GM19452 (cell line): ENCODE data around the gene MTRF1.

Experiments used
- ATAC-seq: cut with Tn5 transposase; IDR thresholded peaks from one replicate; pipeline ENCODE4 v1.9.1; 2021; ENCODE audit not compliant: unreplicated experiment

The MTRF1 gene, protein sequence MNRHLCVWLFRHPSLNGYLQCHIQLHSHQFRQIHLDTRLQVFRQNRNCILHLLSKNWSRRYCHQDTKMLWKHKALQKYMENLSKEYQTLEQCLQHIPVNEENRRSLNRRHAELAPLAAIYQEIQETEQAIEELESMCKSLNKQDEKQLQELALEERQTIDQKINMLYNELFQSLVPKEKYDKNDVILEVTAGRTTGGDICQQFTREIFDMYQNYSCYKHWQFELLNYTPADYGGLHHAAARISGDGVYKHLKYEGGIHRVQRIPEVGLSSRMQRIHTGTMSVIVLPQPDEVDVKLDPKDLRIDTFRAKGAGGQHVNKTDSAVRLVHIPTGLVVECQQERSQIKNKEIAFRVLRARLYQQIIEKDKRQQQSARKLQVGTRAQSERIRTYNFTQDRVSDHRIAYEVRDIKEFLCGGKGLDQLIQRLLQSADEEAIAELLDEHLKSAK

DNA sequence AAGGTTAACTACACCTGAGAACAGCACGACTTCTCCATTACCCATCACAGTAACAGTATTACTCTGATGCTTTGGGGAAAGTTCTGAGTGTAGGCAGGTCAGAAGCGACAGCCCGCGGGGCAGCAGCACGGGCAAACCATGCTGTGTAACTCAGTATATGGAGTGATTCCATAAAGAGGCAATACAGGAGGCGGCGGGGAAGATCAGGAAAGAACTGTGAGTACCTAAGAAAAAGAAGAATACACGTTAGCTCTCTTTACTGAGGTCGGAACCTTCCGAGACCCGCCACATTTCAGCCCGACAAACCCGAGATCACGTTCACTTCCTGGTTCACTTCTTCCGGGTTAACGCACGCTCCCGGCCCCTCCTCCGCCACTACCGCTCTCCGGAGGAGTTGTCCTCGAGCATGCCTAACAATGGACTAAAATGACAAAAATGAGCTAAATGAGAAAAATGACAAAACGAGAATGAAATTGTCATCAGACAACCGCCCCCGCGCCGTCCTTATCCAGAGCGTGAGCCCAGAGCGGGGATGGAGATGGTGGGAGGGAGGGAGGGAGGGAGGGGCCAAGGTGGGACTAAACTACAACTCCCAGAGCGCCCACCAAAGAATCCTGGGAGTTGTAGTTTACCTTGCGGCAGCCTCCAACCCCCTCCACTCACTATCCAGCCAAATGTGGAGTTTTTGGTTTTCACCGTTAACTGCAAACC is at the start of gene MTRF1:
TSS of gene MTRF1 (minus strand) at position 316 of the 711 bp plus-strand sequence. CDS start 2,669 bp downstream, outside the sequence.
- ATAC-seq = peak; percentile 94

DNA sequence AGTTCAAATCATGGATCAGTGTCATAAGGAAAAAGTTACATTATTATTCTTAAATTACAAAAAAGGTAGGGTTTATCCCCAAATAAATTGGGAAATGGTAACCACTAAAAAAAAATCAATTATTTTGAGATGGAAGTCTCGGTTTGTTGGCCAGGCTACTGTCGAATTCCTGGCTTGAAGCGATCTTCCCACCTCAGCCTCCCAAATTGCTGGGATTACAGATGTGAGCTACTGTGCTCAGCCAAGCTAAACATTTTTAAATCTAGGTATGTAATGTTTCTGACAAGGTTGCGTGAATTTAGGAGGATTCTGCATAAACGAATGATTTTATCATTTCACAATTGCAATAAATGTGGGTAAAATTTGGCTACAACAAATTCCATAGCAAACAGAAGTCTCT is 49.7 kb upstream of the MTRF1 start:
- no peak for ATAC-seq

DNA sequence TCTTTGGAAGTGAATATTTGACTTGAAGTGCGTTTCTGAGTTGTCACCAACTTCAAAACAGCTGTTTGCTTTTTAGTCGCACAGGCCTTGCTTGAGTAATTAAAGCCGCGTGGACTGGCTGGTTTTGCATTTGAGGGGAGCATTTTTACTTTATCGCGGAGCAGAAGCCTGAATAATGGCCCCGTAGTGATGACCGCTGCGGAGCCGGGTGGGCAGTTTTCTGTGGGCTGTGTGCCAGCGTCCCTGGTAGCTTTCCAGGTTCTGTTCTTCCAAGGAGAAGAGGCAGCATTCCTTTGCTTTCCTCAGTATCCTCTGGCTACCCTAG is 48.8 kb upstream of the MTRF1 start:
- ATAC-seq = no peak

DNA sequence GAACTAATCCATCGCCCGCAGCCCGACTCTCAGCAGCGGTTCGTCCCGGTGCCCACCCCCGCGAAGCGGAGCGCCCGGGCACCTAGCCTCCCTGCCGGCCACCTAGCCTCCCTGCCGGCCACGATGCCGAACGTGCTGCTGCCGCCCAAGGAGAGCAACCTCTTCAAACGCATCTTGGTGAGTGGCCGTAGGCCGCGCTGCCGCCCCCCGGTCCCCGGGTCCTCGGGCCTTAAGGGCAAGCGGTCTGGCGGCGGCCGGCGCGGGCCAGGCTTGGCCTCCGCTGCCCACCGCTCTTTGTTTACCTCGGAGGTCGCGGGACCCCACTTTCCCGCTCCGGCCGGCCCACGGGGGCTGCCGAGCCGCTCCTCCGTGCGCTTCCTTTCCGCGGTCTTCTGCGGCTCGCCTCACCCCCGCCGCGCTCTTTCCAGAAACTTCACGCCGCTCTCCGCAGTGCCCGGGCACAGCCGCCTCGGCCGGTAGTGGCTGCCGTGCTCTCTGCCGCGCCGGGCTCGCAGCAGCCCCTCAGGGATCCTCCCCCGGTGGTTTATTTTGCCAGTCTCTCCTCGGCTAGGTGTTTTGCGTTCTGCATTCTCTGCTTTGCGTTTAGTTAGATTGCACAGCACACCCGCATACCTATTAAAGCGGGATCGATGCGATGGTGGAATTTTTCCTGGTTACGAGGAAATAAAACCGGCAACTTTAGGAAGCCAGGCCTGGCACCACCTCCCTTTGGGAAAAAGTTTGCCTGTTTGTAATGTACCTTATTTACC is 48.2 kb upstream of the MTRF1 start:
- ATAC-seq = peak; percentile 44

DNA sequence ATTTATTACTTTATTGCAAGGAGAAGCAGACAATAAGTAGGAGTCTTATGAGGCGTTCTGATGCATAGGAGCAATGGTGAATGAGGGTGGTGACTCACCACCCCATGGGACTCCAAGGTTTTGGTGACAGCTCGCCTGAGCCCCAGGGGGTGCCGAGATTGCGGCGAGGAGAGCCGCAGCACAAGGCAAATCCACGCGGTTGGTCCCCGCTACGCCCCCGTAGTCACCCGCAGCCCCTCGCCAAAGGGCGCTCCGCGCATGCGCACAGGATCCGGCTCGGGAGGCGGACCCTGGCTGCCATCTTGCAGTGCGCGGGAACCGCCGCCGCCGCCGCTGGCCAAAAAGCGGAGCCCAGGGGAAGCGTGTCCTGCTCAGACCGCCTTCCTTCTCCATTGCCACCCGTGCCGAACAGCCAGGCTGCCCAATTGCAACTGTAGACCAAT is 47.6 kb upstream of the MTRF1 start, which contains the start of gene NAA16:
TSS of gene NAA16 (plus strand) at position 305 of the 443 bp plus-strand sequence. CDS start 262 bp downstream, outside the sequence.
- peak; percentile 70 for ATAC-seq

DNA sequence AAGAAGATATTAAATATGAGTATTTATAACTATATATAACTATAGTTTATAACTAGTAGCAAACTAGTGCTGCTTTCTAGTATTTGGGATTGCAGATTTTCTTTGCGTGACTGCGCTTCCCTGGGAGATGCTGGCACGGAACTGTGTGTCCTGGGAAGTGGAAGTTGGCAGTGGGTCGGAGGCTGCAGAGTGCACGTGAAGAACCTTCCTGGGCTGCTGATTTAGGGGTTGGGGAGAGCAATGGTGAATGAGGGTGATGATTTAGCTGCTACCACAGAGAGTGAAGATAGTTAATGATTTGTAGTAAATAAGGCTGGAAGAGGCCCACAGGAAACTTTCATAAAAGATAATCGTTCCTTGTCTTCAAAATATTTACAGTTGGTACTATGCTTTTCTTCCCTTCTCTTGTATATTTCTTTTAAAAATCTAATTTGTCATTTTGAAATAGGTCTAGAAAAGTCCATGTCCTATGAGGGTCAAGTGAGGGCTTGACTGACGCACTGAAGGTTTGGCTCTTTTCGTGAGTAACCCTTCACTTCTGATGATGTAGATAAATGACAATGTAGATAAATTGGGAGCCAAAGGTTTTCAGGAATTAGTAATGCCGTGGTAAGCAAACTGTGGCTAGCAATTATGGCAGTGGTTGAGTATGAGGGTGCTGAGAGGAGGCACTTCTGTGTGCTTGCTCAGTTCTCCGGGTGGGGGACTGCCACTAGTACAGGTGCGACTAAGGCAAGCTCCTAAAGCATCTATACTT is 44.7 kb upstream of the MTRF1 start:
- no peak for ATAC-seq

DNA sequence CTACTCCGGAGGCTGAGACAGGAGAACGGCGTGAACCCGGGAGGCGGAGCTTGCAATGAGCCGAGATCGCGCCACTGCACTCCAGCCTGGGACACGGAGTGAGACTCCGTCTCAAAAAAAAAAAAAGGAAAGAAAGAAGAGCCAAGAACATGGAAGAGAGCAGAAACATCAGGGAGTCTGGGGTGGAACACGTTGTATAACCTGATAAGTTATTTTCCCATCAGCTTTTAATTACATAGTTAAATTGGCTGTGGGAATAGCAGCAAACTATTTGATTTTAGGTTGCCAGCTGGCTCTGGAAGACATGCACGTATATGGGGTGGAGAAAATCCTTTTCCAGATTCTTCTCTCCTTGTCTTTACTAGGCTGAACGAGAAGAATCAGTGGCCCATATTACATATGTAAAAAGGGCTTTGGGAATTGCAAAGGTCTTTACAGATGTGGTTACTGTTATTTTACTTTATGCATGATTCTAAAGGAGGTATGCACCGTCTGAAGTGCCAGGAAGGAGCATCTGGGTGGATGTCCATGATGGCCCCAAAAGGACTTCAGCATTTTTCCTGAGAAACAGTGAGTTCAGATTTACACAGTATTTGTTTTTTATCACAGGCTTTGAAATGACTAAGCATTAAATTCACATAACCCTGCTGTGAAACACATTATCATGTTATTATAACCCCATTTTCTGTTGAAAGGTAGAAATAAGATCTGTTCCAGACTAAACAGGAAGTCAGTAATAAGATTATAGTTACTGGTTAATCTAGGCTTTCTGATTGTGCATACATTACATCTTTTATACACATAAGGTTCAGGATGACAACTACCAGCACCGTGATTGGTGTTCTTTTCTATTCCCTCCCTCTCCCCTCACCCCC is 43.1 kb upstream of the MTRF1 start:
- ATAC-seq = no peak

DNA sequence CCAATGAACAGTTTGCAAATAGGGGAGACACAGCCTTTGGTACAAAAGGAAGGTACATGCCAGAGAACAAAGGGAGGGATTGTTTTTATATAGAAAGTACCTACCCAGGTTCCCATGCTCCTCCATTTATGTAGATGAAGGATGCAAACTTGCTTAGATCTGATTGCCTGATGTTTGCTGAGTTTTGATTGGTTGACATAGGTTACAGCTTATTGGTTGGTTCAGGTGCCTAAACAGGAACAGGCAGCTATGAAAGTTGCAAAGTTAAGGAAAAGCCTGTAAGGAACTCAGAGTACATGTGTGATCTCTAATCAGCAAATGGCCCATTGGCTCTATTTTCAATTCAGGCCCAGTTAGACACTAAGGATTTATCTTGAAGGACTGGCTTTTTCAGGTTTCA is 41.2 kb upstream of the MTRF1 start:
- ATAC-seq = no peak

DNA sequence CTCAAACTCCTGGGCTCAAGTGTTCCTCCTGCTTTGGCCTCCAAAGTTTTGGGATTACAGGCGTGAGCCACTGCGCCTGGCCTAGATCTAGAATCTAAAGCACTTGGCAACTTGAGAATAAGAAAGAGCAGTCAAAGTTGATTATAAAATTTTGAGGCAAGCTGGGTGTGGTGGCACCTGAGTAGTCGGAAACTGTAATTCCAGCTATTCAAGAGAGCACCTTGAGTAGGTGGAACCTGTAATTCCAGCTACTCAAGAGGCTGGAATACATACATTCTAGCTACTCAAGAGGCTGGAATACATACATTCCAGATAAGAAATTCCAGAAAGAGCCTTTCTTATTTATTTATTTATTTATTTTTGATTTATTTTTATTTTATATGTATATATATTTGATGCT is 39.4 kb upstream of the MTRF1 start:
- ATAC-seq = no peak

DNA sequence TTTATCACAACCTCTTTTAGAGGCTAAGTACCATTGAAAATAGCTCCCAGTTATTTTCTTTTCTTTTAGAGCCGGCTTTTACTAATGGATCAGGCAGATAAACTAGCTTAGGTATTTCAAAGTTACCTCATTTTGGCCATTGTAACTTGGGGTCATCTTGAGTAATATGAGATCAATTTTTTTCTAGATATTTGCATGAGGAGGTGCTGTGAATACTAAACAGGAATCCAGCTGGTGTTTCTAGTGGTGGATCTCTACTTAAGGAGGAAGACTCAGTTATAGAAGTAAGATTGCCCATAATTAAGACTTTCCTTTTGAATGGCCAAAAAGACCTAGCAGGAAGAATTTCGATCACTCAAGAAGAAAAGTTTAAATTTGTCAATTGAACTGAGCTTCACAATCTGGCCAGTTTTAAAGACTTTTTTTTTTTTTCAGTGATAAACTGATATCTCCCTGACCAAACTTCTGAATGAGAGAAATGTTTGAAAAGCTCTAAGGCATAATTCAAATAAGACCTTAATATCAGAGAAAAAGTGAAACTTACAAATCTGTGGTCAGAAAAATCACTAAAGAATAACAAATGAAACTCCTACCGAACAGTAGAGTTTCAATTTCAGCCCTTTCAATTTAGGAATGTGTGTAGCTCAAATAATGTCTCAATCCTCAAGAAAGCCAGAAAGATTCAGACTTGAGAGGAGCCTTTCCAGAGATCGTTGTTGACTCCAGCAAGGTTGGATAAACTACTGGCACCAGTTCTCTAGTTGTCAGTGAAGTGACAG is 36.1 kb upstream of the MTRF1 start:
- no peak for ATAC-seq

DNA sequence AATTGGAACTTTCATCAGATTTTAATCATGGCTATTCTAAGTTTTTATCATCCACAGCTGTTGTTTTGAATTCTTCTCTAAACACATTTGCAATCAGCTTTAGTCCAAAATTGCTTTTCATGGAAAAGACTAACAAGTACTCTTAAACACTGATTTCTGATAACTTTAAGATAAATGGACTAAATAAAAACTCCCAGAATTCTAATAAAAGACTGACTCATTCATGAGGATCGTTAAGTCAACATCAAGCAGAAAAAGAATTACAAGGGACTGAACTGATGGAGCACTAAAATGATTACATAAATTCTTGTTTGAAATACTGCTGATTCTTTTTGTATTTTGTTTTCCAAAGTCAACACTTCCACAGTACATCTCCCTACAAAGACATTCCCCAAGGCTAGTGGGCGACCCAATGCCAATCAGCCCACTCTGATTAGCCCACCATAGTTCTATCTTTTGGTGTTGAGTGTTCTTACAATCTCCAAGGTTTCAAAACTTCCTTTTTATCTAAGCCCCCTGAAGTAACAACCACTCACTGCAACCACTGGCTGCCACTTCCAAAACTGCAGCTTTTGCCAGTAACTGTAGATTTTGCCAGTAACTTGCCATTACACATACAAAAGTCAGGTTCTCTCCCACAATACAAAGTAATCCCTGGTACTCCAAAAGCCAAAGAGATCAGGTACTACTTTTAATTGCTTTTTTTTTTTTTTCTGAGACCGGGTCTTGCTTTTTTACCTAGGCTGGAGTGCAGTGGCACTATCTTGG is 33.7 kb upstream of the MTRF1 start:
- ATAC-seq = no peak

DNA sequence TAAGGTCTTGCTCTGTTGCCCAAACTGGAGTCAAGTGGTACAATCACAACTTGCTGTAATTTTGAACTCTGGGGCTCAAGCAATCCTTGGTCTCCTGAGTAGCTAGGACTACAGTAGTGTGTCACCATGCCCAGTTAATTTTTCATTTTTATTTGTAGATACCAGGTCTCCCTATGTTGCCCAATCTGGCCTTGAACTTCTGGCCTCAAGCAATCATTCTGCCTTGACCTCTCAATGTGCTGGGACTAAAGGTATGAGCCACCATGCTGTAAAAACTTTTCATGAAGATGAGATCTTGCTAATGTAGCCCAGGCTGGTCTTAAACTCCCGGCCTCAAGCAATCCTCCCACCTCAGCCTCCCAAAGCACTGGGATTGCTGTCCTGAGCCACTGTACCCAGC is 32.6 kb upstream of the MTRF1 start:
- ATAC-seq = no peak

DNA sequence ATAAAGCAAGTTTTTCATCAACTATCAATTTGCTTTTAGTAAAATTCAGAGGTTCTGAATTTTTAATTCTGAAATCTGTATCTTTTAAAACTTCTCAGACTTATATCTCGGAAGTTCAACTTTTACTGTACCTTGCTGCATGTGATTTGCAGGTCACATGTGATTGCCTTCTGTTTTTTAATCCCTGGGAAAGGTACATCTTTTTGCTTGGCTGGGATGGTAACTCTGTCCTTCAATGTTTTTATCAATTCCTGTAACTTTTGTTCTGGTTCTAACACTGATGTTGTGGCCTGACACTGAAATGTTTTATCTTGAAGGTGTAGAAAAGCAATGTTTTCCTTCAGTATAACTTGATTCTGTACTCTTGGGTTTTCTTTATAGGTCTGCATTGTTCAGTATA is 31.5 kb upstream of the MTRF1 start:
- ATAC-seq = no peak

DNA sequence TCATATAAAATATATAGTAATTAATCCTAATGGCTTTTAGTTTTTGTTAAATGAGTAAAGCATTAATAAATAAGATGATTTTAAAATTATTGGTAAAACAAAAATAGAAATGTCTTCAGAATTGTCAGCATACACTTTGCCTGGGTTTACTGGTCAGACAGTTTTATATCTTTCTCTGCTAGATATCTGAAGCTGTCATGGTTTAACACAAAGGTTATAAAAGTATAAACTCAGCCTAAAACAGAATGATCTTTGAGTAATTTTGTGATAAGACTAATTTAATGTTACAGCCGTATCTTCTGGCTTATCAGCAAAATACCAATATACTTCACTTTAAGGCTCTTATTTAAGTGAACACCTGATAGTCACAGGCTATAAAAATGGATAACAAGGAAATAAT is 29.9 kb upstream of the MTRF1 start:
- ATAC-seq = no peak

DNA sequence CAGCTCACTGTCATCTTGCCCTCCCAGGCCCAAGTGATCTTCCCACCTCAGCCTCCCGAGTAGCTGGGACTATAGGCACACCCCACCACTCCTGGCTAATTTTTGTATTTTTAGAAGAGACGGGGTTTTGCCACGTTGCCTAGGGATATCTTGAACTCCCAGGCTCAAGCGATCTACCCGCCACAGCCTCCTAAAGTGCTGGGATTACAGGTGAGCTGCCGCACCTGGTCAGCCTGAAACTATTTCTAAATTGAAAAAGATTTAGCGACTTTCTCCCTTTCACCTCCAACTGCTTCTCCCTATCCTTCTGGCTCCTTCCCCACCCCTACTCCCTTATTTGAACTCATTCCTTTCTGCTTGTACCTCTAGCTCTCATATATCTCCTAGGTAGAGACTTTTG is 27.9 kb upstream of the MTRF1 start:
- no peak for ATAC-seq

DNA sequence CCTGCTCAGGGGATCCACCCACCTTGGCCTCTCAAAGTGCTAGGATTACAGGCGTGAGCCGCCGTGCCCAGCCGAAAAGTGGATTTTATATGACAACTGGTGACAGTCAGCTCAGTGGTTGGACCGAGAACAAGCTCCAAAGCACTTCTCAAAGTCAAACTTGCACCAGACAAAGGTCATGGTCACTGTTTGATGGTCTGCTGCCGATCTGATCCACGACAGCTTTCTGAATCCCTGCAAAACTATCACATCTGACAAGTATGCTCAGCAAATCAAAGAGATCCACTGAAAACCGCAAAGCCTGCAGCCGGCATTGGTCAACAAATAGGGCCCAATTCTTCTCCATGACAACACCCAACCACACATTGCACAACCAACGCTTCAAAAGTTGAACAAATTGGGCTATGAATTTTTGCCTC is 26.1 kb upstream of the MTRF1 start:
- ATAC-seq = no peak

DNA sequence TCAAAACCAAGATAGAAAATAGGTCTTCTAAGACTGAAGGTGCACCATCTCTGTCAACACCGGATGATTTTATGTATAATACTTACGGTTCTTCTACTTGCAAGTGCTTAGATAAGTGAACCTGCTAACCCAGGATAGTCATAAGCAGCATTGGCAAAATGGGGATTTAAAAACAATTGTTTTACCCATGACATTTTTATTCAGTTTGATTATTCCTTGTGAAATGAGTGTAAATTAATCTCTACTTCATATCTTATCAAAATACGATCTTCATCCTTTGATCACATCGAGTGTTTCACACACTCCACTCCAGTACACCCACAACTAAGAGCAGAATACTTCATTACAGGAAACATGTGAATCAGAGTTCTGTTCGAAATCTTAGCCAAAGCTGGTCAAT is 23.0 kb upstream of the MTRF1 start:
- no peak for ATAC-seq

DNA sequence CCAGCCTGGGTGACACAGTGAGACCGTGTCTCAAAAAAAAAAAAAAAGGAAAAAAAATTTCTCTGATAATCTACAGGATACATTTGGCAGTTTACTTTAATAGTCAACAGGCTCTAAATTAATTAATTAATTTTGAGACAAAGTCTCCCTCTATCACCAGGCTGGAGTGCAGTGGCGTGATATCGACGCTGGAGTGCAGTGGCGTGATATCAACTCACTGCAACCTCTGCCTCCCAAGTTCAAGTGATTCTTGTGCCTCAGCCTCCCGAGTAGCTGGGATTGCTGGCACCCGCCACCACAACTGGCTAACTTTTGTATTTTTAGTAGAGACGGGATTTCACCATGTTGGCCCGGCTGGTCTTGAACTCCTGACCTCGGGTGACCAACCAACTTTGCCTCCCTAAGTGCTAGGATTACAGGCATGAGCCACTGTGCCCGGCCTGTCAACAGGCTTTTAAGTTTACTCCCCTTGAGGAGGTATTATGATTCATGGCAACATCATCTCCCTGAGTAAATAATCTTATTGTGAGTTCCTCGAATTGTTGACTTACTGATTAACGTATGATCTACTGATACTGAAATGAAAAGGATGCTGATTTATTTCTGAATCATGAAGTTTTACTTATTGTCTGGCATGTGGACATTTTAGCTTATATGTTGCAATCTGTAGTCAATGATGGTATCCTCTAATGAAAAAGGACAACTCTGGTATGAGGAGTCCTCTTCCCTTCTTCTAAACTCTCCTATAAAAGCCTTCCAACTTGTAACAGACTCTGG is 21.3 kb upstream of the MTRF1 start:
- ATAC-seq = no peak
